Body of pancreas (tissue), 4 donors: Measurements from ENCODE around the gene POLR3K.
"Not testable (repeated sequence)": the region's sequence is repeated elsewhere in the genome, so short reads cannot be mapped to it uniquely, and the experiment has no call there.

Experiments
- CTCF ChIP-seq, 7 experiments: fragments of 450-650 bp in 4 of 7; fragments of 200-600 bp in 3 of 7; sonication (generic) in 3 of 7; IDR thresholded peaks; one replicate each; pipeline ENCODE4 v1.5.1; 2016 to 2019; ENCODE audit warnings: antibody characterized with exemption in 7 of 7
- POLR2A ChIP-seq, 3 donors: fragments of 450-650 bp; IDR thresholded peaks; one replicate each; pipeline ENCODE4 v1.6.1; 2016; ENCODE audit warnings: antibody characterized with exemption in 3 of 3, mild to moderate bottlenecking in 2 of 3

GRCh38 chr16:25926-26348 lies 27.5 kb downstream of the POLR3K start:
- not testable (repeated sequence) for TF ChIP-seq POLR2A, CTCF (IDR thresholded peaks at IDR 0.05)
